ENCODE results near the gene RSPH9.
A peak's percentile ranks its signal among the peaks of the same experiment; 100 is the strongest.

RSPH9 gene

GRCh38 chr6:43707767-43708166, 62.9 kb downstream of the RSPH9 start:
- DNase-seq = no peak

GRCh38 chr6:43708860-43709653, 64.2 kb downstream of the RSPH9 start:
- DNase-seq = no peak

DNA sequence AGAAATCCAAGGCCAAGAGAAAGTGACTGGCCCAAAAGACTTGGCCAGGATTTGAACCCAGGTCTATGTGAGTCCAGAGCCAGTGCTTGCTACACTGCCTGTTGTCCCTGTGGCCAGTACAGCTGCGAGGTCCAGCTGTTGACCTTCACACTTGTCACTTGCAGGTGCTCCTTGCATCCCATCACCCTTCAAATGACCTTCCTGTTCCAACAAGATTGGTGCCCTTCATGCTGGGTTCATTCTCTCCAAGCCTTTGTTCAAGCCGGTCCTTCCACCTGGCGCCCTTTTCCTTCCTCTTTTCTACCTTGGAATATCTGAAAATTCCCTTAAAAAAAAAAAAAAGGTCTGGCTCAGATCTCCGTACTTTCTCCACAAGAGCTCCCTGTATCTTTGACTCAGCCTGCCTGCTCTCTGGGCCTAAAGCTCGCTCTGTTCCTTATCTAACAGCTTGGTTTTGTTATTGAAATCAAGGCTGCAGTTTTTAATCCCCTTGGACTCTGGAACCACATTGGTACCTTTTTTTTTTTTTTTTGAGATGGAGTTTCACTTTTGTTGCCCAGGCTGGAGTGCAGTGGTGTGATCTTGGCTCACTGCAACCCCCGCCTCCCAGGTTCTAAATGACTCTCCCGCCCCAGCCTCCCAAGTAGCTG, 64.9 kb downstream of the RSPH9 start:
- DNase-seq = no peak

- DNase-seq = no peak
Measured at GRCh38 chr6:43710576-43710975, 65.7 kb downstream of the RSPH9 start.

- no peak for DNase-seq
Measured at GRCh38 chr6:43712579-43712978, 67.7 kb downstream of the RSPH9 start.

GRCh38 chr6:43713643-43714310, 68.9 kb downstream of the RSPH9 start:
- no peak for DNase-seq

GRCh38 chr6:43714311-43715055, 69.6 kb downstream of the RSPH9 start:
- no peak for DNase-seq

DNA sequence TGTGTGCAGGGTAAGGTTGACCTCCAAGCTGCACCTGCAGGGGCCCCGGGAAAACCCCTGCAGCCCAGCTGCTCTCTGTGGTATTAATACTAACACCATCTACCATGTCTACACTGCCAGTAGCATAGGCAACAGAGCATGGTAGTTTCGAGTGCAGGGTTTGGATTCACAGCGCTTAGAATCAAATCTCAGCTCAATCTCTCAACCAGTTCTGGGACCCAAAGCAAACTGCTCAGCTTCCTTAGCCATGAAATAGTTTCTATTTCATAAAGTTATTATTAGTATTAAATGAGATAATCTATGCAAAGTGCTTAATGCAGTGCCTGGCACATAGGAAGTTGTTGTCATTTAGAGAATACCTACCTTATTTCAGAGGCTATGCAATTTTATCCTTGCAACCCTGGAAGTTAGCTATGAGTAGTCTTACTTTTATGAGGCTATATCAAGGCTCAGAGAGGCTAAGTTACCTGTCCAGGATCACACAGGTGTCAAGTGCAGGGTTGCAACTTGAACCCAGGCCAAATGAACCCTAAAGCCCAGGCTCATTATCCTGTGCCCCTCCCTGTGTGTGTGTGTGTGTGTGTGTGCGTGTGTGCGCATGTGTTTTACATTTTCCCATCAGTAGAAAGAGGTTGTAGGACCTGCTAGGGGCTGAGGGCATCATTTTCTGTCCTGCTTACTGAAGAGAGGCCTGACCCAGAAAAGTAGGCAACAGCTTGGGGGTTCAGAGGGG, 70.4 kb downstream of the RSPH9 start:
- no peak for DNase-seq

GRCh38 chr6:43716099-43716498, 71.3 kb downstream of the RSPH9 start:
- peak in 28 of 56 donors; percentile 1 to 64 (median 24) for DNase-seq

- DNase-seq = no peak
Measured at GRCh38 chr6:43717389-43717788, 72.6 kb downstream of the RSPH9 start.

- DNase-seq = no peak
Measured at GRCh38 chr6:43717822-43718221, 73.0 kb downstream of the RSPH9 start.

DNA sequence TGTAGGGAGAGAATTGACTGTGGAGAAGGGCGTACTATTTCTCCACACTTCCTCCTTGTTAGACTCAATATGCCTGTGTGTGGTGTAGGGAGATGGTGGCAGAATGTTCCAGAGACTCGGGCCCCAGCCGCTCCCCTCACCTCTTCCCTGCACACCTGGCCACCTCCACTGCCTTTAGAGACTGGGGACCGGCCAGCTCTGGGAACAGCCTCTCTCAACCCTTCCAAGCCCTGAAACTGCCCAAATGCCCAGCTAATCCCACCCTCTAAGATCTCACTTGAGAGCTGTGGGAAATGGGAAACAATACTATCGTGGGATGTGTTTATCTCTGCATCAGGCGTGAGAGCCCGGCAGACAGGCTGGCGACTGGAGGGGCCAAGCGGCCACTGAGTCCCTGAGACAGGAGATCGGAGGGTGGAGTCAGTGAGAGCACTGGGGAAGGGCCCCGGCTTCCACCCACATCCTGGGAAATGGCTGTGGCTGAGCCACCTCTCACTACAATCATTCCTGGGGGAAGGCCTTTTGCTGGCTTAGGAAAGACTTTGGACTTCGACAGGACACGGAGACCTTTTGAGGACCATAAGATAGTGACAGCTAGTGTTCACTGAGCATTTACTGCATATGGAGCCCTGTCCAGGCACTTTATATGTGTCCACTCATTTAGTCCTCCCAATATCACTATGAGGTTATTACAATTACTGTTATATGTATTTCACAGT, 73.7 kb downstream of the RSPH9 start:
- no peak for DNase-seq

- DNase-seq = no peak
Measured at GRCh38 chr6:43719511-43719910, 74.7 kb downstream of the RSPH9 start.

- no peak for DNase-seq
Measured at GRCh38 chr6:43720999-43721398, 76.2 kb downstream of the RSPH9 start.

Measured in nucleus accumbens (tissue), 56 donors.